ENCODE results near the gene MYH14.

Gene MYH14

GRCh38 chr19:50303558-50303957, 100.1 kb downstream of the MYH14 start:
- TF ChIP-seq ZFX (IDR thresholded peaks at IDR 0.05) (no peak), CTCF (conservative IDR thresholded peaks at IDR 0.05) (no peak)
- H3K27ac ChIP-seq: no peak overlapping the region

- H3K27ac ChIP-seq: no peak overlapping the region
- TF ChIP-seq CTCF (conservative IDR thresholded peaks at IDR 0.05): no peak
These were observed 105.6 kb downstream of the MYH14 start for GRCh38 chr19:50308991-50309390.

- TF ChIP-seq ZFX (IDR thresholded peaks at IDR 0.05) (no peak), CTCF (conservative IDR thresholded peaks at IDR 0.05) (no peak)
- no peak overlapping the region for H3K27ac ChIP-seq
These were observed 106.1 kb downstream of the MYH14 start for GRCh38 chr19:50309396-50310125.

GRCh38 chr19:50310759-50311465, 107.5 kb downstream of the MYH14 start:
- H3K27ac ChIP-seq: no peak overlapping the region
- no peak for TF ChIP-seq ZFX (IDR thresholded peaks at IDR 0.05)
- TF ChIP-seq CTCF (conservative IDR thresholded peaks at IDR 0.05): no peak

GRCh38 chr19:50311723-50312635, 108.6 kb downstream of the MYH14 start:
- TF ChIP-seq CTCF (conservative IDR thresholded peaks at IDR 0.05) (no peak), ZFX (IDR thresholded peaks at IDR 0.05) (no peak)
- no peak overlapping the region for H3K27ac ChIP-seq

- TF ChIP-seq ZFX (IDR thresholded peaks at IDR 0.05) (no peak), CTCF (conservative IDR thresholded peaks at IDR 0.05) (no peak)
- no peak overlapping the region for H3K27ac ChIP-seq
These were observed 109.8 kb downstream of the MYH14 start for GRCh38 chr19:50312967-50313811.
